ENCODE data around the gene TRIM29.

GRCh38 chr11:120137187-120137610 is 714 bp downstream of the TRIM29 start:
- TF ChIP-seq, protein P1, sequence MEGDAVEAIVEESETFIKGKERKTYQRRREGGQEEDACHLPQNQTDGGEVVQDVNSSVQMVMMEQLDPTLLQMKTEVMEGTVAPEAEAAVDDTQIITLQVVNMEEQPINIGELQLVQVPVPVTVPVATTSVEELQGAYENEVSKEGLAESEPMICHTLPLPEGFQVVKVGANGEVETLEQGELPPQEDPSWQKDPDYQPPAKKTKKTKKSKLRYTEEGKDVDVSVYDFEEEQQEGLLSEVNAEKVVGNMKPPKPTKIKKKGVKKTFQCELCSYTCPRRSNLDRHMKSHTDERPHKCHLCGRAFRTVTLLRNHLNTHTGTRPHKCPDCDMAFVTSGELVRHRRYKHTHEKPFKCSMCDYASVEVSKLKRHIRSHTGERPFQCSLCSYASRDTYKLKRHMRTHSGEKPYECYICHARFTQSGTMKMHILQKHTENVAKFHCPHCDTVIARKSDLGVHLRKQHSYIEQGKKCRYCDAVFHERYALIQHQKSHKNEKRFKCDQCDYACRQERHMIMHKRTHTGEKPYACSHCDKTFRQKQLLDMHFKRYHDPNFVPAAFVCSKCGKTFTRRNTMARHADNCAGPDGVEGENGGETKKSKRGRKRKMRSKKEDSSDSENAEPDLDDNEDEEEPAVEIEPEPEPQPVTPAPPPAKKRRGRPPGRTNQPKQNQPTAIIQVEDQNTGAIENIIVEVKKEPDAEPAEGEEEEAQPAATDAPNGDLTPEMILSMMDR (IDR thresholded peaks at IDR 0.05) = no peak
- TF ChIP-seq POLR2A (IDR thresholded peaks at IDR 0.05) = no peak
